GM21737 (cell line): Measurements from ENCODE around the gene NGRN.
A peak's percentile ranks its signal among the peaks of the same experiment; 100 is the strongest.

Experiments used
- ATAC-seq: cut with Tn5 transposase; IDR thresholded peaks from one replicate; pipeline ENCODE4 v1.9.1; 2021; ENCODE audit warnings: mild to moderate bottlenecking, moderate library complexity; ENCODE audit not compliant: unreplicated experiment

The NGRN gene, protein sequence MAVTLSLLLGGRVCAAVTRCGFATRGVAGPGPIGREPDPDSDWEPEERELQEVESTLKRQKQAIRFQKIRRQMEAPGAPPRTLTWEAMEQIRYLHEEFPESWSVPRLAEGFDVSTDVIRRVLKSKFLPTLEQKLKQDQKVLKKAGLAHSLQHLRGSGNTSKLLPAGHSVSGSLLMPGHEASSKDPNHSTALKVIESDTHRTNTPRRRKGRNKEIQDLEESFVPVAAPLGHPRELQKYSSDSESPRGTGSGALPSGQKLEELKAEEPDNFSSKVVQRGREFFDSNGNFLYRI

DNA sequence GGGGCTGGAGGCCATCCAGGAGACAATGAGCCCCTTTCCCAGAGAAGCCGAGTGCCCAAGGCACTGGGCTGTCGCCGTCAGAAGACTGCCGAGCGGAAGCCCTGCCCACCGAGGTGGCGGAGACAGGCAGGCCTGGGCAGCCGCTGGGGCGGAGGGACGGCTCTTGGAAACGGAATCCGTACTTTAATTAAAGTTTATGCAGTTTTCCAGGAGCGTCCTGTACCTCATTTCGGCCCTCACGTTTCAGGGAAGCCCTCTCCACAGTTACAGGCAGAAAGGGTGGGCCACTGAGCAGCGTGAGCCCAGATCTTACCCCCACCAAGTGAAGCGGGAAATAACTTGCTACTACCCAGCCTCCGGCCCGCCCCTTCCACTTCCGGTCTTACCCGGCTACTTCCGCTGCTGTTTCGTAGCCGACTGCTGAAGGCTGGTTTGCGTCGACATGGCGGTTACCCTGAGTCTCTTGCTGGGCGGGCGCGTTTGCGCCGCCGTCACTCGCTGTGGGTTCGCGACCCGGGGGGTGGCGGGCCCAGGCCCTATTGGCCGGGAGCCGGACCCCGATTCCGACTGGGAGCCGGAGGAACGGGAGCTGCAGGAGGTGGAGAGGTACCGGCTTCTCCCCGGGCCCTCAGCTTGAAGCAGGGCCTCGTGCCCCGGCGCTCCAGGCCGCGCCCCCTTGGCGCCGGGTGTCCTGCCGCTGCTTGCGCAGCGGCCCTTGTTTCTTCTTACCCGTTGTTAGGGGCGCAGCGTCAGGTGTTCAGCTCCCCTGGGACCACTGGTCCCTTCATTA is at the start of gene NGRN:
TSS of gene NGRN (plus strand) at position 402 of the 790 bp plus-strand sequence. CDS start at position 443, 41 bp downstream.
- peak; percentile 93 for ATAC-seq

DNA sequence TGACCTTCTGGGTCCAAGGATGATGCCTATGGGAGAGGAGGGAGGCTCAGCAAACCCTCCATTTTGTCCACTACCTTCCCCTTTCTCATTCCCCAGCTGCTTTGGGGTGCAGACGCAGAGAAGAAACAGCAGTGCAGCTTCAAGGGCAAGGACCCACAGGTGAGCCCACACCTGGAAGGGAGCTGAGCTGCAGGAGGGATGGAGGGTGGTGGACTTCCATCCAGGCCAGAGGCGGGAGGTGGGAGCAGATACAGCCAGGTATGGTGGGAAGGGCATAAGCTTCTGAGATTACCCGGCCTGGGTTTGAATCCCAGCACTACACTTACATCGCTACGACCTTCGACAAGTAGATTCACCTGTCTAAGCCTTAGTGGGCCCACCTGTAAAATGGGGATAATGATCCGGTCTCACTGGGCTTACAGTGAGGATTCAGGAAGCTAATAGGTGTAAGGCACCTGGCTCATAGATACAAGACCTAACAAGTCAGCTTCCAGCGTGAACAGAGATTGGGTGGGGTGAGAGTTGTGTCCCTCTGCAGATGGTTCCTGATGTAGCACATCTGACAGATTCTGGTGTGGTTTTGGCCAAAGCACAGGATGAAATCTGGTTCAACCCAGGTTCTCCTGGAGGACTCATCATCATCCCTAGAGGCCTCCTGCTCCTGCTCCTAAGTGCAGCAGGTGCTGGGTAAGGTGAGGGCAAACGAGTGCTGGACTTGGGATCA is 47.6 kb upstream of the NGRN start:
- ATAC-seq, result no peak

DNA sequence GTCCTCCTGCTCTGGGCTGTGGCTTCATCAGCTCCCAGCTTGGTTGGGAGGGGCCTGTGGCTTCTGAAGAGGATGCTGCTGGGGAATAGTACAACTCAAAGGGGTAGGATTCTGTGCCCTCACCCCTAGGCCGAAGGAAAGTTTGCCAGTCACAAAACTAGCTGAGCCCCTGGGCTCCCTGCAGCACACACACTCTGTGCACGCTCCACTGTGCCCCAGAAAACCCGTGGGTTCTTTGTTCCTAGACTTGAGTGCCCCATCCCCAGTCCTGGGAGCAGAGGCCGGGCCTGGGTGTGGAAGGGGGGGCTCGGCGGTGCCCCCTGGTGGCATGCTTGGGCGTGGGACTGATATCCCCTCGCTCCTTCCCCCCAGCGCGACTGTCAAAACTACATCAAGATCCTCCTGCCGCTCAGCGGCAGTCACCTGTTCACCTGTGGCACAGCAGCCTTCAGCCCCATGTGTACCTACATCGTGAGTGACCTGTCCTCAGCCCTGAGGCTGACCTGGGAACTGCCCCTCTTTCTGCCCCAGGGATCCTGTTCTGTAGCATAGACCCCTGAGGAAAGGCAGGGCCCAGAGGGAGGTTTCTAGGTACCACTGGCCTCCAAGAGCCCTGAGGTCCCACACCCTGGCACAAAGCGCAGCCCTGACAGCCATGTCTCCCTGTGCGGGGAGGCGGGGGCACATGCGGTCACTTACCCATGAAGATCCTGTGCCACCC is 45.9 kb upstream of the NGRN start:
- ATAC-seq, result no peak

DNA sequence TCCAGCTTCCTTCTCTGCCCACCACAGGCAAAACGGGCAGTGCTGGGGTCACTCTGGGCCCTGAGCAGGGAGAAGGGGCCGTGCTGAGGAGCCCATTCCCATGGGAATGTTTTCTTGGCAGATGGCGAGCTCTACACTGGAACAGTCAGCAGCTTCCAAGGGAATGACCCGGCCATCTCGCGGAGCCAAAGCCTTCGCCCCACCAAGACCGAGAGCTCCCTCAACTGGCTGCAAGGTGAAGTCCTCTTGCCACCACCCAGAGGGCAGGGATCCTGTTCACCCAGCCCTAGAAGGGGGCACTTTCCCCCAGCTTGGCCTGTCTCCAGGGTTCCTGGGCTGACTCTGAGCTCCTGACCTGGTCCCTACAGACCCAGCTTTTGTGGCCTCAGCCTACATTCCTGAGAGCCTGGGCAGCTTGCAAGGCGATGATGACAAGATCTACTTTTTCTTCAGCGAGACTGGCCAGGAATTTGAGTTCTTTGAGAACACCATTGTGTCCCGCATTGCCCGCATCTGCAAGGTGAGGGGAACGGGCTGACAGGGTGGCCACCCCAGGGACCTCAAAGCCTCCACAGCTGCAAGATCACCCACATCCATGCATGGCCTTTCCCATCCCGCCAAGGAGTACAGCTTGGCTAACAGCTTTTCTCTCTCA is 44.1 kb upstream of the NGRN start:
- no peak for ATAC-seq

- ATAC-seq, result no peak
Observed at GRCh38 chr15:90222547-90222946, 42.9 kb upstream of the NGRN start.

GRCh38 chr15:90223441-90224165 is 41.9 kb upstream of the NGRN start:
- ATAC-seq, result no peak

GRCh38 chr15:90225047-90225446 is 40.4 kb upstream of the NGRN start:
- no peak for ATAC-seq

DNA sequence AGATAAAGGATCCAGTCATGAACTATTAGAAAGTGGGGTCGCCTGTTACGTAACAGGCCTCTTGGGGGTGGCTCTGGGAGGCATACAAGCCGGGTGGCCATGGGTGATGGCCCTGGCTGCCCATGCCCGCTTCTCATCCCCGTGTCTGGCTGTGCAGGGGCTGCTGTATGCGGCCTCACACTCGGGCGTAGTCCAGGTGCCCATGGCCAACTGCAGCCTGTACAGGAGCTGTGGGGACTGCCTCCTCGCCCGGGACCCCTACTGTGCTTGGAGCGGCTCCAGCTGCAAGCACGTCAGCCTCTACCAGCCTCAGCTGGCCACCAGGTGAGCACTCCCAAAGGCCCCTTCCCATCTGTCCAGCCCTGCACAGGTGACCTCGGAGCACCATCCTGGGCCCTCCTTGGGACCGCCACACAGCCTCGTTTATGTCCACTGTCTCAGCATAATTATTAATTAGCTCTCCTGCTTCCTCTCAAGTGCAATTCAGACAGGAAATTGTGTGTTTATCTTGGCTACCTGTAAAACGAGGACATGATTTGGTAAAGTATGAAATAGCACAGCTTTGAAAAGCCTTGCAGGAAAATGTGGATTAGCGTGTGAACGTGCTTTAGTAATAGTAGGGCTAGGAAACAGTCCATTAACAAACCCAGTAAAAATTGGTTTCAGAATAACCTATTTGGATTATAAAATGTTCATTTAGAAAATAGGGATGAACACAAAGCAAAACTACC is 39.8 kb upstream of the NGRN start:
- no peak for ATAC-seq

GRCh38 chr15:90227336-90227735 is 38.1 kb upstream of the NGRN start:
- ATAC-seq, result no peak

DNA sequence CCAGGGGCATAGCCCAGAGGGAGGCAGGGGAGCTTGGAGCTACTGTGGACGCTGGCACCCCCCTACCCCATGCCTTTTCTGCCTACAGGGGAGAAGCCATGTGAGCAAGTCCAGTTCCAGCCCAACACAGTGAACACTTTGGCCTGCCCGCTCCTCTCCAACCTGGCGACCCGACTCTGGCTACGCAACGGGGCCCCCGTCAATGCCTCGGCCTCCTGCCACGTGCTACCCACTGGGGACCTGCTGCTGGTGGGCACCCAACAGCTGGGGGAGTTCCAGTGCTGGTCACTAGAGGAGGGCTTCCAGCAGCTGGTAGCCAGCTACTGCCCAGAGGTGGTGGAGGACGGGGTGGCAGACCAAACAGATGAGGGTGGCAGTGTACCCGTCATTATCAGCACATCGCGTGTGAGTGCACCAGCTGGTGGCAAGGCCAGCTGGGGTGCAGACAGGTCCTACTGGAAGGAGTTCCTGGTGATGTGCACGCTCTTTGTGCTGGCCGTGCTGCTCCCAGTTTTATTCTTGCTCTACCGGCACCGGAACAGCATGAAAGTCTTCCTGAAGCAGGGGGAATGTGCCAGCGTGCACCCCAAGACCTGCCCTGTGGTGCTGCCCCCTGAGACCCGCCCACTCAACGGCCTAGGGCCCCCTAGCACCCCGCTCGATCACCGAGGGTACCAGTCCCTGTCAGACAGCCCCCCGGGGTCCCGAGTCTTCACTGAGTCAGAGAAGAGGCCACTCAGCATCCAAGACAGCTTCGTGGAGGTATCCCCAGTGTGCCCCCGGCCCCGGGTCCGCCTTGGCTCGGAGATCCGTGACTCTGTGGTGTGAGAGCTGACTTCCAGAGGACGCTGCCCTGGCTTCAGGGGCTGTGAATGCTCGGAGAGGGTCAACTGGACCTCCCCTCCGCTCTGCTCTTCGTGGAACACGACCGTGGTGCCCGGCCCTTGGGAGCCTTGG is 37.4 kb upstream of the NGRN start:
- no peak for ATAC-seq

GRCh38 chr15:90228960-90229359 is 36.5 kb upstream of the NGRN start:
- no peak for ATAC-seq

- no peak for ATAC-seq
Observed at GRCh38 chr15:90230071-90230494, 35.4 kb upstream of the NGRN start.

DNA sequence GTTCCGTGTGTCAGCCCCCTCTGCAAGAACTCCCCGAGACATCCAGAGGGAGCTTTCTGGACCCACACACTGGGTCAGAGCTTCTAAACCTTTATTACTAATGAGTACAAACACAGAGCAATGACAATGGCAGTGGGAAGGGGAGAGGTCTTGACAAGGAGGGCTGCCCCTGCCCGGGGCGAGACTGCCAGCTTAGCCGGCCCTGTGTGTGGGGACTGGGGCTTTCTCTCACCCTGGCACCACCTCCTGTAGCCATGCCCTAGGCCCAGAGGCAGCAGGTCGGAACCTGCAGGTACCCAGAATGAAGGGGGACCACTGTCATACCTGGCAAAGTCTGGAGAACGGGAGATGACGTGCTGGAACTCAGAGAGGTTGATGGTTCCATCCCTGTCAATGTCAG is 34.9 kb upstream of the NGRN start:
- ATAC-seq, result no peak

GRCh38 chr15:90231028-90232017 is 34.1 kb upstream of the NGRN start:
- ATAC-seq, result no peak

DNA sequence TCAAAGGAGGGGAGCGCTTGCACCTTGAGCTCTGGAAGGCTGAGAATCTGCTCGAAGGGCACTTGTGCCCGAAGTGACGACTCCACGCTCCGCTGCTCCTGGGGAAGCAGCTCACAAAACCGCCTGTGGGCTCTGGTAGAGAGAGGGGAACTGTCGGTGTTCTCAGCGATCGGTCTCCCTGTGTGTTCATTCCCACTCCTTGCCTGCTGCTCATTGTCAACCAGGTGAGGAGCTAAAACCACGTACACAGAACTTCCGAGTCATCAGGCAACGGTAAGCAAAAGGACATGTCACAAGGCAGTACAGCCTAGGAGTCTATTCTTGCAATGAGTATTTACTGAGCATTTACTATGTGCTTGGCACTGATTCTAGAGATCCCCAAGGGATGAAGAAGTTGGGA is 33.3 kb upstream of the NGRN start:
- no peak for ATAC-seq

DNA sequence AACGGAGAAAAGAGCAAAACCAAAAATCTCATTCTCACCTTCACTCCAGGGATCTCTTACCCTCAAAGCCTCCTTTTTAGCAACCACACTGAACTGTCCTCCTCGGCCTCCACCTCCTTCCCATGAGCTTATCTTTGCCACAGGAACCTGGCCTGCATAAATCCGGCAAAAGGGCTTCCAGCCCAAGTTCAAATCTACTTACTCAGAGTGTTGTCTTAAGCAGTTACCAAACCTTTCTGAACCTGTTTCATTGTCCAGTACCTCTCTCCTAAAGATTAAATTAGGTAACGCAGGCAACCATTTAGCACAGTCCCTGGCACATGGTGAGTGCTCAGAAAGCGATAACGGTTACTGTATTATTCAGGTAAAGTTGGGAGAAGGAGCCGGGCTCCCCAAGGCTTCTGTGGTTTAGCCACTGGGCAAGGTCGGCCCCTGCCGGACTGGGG is 32.5 kb upstream of the NGRN start:
- ATAC-seq, result no peak
